Keratinocyte (primary cell): Measurements from ENCODE around the gene TOLLIP.

ENCODE experiments used
- CTCF ChIP-seq, 3 experiments: IDR thresholded peaks in 1 of 3; conservative IDR thresholded peaks in 1 of 3; optimal IDR thresholded peaks in 1 of 3; 2 replicates in 2 of 3; 3 replicates in 1 of 3; pipeline versions ENCODE3 to v1.5.1; 2011; ENCODE audit warnings: low read length in 3 of 3, mild to moderate bottlenecking in 3 of 3, moderate library complexity in 2 of 3, control low read depth in 1 of 3, inconsistent platforms in 1 of 3; ENCODE audit not compliant: insufficient read depth in 2 of 3; ENCODE audit errors: extremely low read depth in 1 of 3
- EZH2 ChIP-seq: IDR thresholded peaks from one replicate; pipeline ENCODE4 v1.6.1; 2012; ENCODE audit warnings: inconsistent platforms, mild to moderate bottlenecking, low read length, moderate library complexity

- TF ChIP-seq CTCF (optimal IDR thresholded peaks at IDR 0.05 in 1 of 3, IDR thresholded peaks at IDR 0.05 in 1 of 3, conservative IDR thresholded peaks at IDR 0.05 in 1 of 3; ENCODE audit: extremely low read depth in 1 of 3, insufficient read depth in 2 of 3, low read length in 3 of 3) = no peak
- TF ChIP-seq EZH2 = no peak
Measured at GRCh38 chr11:1281326-1281973, 28.0 kb downstream of the TOLLIP start.
